Measurements from ENCODE around the gene SORBS1. TPM values are rescaled to one million over a fixed set of nuclear protein-coding genes. Genes with fewer than 3 reads are reported as not detected.

Gene SORBS1
- total and polyA plus RNA-seq, 9 of the 15 experiments (the other 6 are each of a cell fraction or from before 2014, with no cell fraction given), result 2.0 to 13.3 (median 6.5) TPM

- no peak for TF ChIP-seq PRDM10 (IDR thresholded peaks at IDR 0.05; ENCODE audit: partially characterized antibody)
Observed at GRCh38 chr10:95352684-95353083, 208.5 kb downstream of the SORBS1 start (continued).

- in situ Hi-C loops (cut with MboI), result no loop called here
- ChIA-PET CTCF (ENCODE audit: low intra/inter-chr PET ratio) (no interaction called here), POLR2A (interaction anchor here (0.9 kb wide), 1 partner anchor 9 kb away, joined by 4 read pairs; no protein-coding TSS in a partner anchor)
- no peak for DNase-seq (ENCODE audit: extremely low read depth in 1 of 4, low spot score in 3 of 4)
- no peaks in the 10 kb centered on the region for H3K27me3 ChIP-seq (ENCODE audit: control insufficient read depth in 2 of 2, insufficient read depth in 2 of 2, low read length in 2 of 2)
- no peak overlapping the region for H2AFZ ChIP-seq (ENCODE audit: low read depth, low read length)
- no peak for ATAC-seq
- no peaks in the 10 kb centered on the region for H3K9me3 ChIP-seq (replicated peaks; ENCODE audit: control insufficient read depth, insufficient read depth, low read depth, low read length)
- H3K4me2 ChIP-seq (ENCODE audit: insufficient read depth, low read length), result no peak overlapping the region
- no peaks in the 10 kb centered on the region for H3K36me3 ChIP-seq (ENCODE audit: control insufficient read depth, insufficient read depth, low read length)
- no peak for FAIRE-seq
- H4K20me1 ChIP-seq (replicated peaks; ENCODE audit: control insufficient read depth, insufficient read depth, low read length), result no peaks in the 10 kb centered on the region
- no peak overlapping the region for H3K27ac ChIP-seq (ENCODE audit: extremely low read depth, low read depth, low read length)
- BruUV-seq (replicated peaks), result no TSS peak
- no peaks in the 10 kb centered on the region for H3K9me1 ChIP-seq (ENCODE audit: control insufficient read depth, insufficient read depth, low read length)
- intact Hi-C loops (cut with micrococcal nuclease), result no loop called here
- 45% methylated on average over 2 of the region's 2 CpGs for WGBS (ENCODE audit: insufficient coverage, low coverage, missing lambda C conversion rate)
- H3K4me1 ChIP-seq (replicated peaks in 1 of 2; ENCODE audit: control insufficient read depth in 2 of 2, insufficient read depth in 2 of 2, low read length in 2 of 2), result no peaks in the 10 kb centered on the region; a peak in 1 of 5 replicates
- no peaks in the 10 kb centered on the region for H3K79me2 ChIP-seq (ENCODE audit: control insufficient read depth, insufficient read depth, low read length)
- no peak overlapping the region for H3K4me3 ChIP-seq
- H3K9ac ChIP-seq (ENCODE audit: insufficient read depth in 1 of 2, low read depth in 2 of 2, low read length in 2 of 2), result no peak overlapping the region
- TF ChIP-seq ZNF277 (CRISPR knock-in tag; IDR thresholded peaks at IDR 0.05; ENCODE audit: borderline replicate concordance), result no peak
- TF ChIP-seq L3MBTL2 (IDR thresholded peaks at IDR 0.05), result no peak
- TF ChIP-seq TSHZ1 (CRISPR knock-in tag; IDR thresholded peaks at IDR 0.05), result no peak
- no peak for TF ChIP-seq ZBTB8A (IDR thresholded peaks at IDR 0.05; ENCODE audit: partially characterized antibody)
- TF ChIP-seq SIN3B (IDR thresholded peaks at IDR 0.05; ENCODE audit: low read depth), result no peak
- TF ChIP-seq ZNF75A (CRISPR knock-in tag; IDR thresholded peaks at IDR 0.05), result no peak
- no peak for TF ChIP-seq HNRNPH1 (optimal IDR thresholded peaks at IDR 0.05; ENCODE audit: low read depth, low read length)
- no peak for TF ChIP-seq BRD9 (IDR thresholded peaks at IDR 0.05; ENCODE audit: low read depth, partially characterized antibody)
- TF ChIP-seq KAT7 (CRISPR knock-in tag; IDR thresholded peaks at IDR 0.05; ENCODE audit: borderline replicate concordance), result no peak
- TF ChIP-seq LCOR (CRISPR knock-in tag; IDR thresholded peaks at IDR 0.05), result no peak
- no peak for TF ChIP-seq ZNF668 (CRISPR knock-in tag; IDR thresholded peaks at IDR 0.05)
- TF ChIP-seq SMAD2 (IDR thresholded peaks at IDR 0.05; ENCODE audit: low read depth, low read length), result no peak
- no peak for TF ChIP-seq PYGO2 (tag; IDR thresholded peaks at IDR 0.05)
Observed at GRCh38 chr10:95350830-95351228, 210.3 kb downstream of the SORBS1 start.
